Measurements from ENCODE around the gene GRM4.

GRCh38 chr6:34126419-34126818, 19.5 kb downstream of the GRM4 start:
- TF ChIP-seq CTCF (IDR thresholded peaks at IDR 0.05) (no peak), POLR2A (IDR thresholded peaks at IDR 0.05) (no peak), POLR2AphosphoS5 (IDR thresholded peaks at IDR 0.05) (no peak)
